Smooth muscle cell (in vitro differentiated cells): ENCODE measurements around the gene IQGAP3. TPM values are rescaled to one million over a fixed set of nuclear protein-coding genes. Genes with fewer than 3 reads are reported as not detected.

Experiments used
- DNase-seq: peaks from one replicate; lab custom pipeline; 2025; ENCODE audit not compliant: unreplicated experiment; lab: John Stamatoyannopoulos, UW
- H2AFZ ChIP-seq: fragments of 200-600 bp; sonication (generic); 2 replicates; pipeline ENCODE4 v1.6.0; 2016; ENCODE audit warnings: antibody characterized with exemption, low read depth, mild to moderate bottlenecking
- H3F3A ChIP-seq: fragments of 200-600 bp; sonication (generic); 2 replicates; pipeline ENCODE4 v1.6.0; 2017; ENCODE audit warnings: antibody characterized with exemption, low read depth
- H3K27ac ChIP-seq: fragments of 200-600 bp; sonication (generic); 2 replicates; pipeline ENCODE4 v1.5.1; 2016; ENCODE audit warnings: low read depth, mild to moderate bottlenecking
- H3K27me3 ChIP-seq: fragments of 200-600 bp; sonication (generic); 2 replicates; pipeline ENCODE4 v1.6.1; 2016; ENCODE audit warnings: low read depth, mild to moderate bottlenecking
- H3K36me3 ChIP-seq: fragments of 200-600 bp; sonication (generic); 2 replicates; pipeline ENCODE4 v1.5.1; 2016; ENCODE audit warnings: low read depth
- H3K4me1 ChIP-seq: fragments of 200-600 bp; sonication (generic); 2 replicates; pipeline ENCODE4 v1.5.1; 2016; ENCODE audit warnings: low read depth
- H3K4me2 ChIP-seq: fragments of 200-600 bp; sonication (generic); 2 replicates; pipeline ENCODE4 v1.6.0; 2016; ENCODE audit warnings: mild to moderate bottlenecking
- H3K4me3 ChIP-seq: fragments of 200-600 bp; sonication (generic); 2 replicates; pipeline ENCODE4 v1.5.1; 2016; ENCODE audit warnings: mild to moderate bottlenecking
- H3K79me2 ChIP-seq: fragments of 200-600 bp; sonication (generic); 2 replicates; pipeline ENCODE4 v1.6.0; 2016; ENCODE audit warnings: low read depth, mild to moderate bottlenecking
- H3K9ac ChIP-seq: fragments of 200-600 bp; sonication (generic); 2 replicates; pipeline ENCODE4 v1.6.0; 2016; ENCODE audit warnings: low read depth
- H3K9me3 ChIP-seq: fragments of 200-600 bp; sonication (generic); replicated peaks from 2 replicates; pipeline ENCODE4 v1.5.1; 2016; ENCODE audit warnings: low read depth
- H4K20me1 ChIP-seq: fragments of 200-600 bp; sonication (generic); 2 replicates; pipeline ENCODE4 v1.6.0; 2016; ENCODE audit warnings: low read depth
- CTCF ChIP-seq: fragments of 200-600 bp; sonication (generic); IDR thresholded peaks from 2 replicates; pipeline ENCODE4 v1.5.1; 2017; ENCODE audit warnings: borderline replicate concordance, mild to moderate bottlenecking, antibody characterized with exemption; ENCODE audit not compliant: insufficient read depth, poor library complexity, severe bottlenecking
- WGBS: methylation state at CpG from one replicate; pipeline ENCODE4 v1.1.7; 2016; ENCODE audit warnings: low lambda C conversion rate; 5-methylcytosine and 5-hydroxymethylcytosine counted together
- polyA plus RNA-seq: library from polyadenylated mRNA; unstranded; fragments of >200 nt; fragmentation: Nextera tagmentation; extraction: Ambion mirVana; gene quantifications from 2 replicates; pipeline ENCODE4 v1.2.1, GENCODE V29; 2016
- total RNA-seq: library from RNA; depleted of rRNA; stranded (reverse); fragments of >200 nt; gene quantifications from 2 replicates; pipeline ENCODE4 v1.2.3, GENCODE V29; 2014

IQGAP3 gene
- total and polyA plus RNA-seq, 2 experiments from 2014 or later = 2.6 to 2.9 TPM

GRCh38 chr1:156516821-156517220 lies 55.5 kb downstream of the IQGAP3 start:
- no peak overlapping the region for H3K27ac ChIP-seq
- H3K4me2 ChIP-seq = no peak overlapping the region
- no peaks in the 10 kb centered on the region for H3K36me3 ChIP-seq

GRCh38 chr1:156515956-156516355 lies 56.4 kb downstream of the IQGAP3 start:
- H3K4me1 ChIP-seq = no peaks in the 10 kb centered on the region
- no peak overlapping the region for H3K4me2 ChIP-seq
- H3F3A ChIP-seq = no peaks in the 10 kb centered on the region
- no peak overlapping the region for H2AFZ ChIP-seq
- no peak for TF ChIP-seq CTCF
- no peaks in the 10 kb centered on the region for H3K27me3 ChIP-seq
- H3K27ac ChIP-seq = no peak overlapping the region
- H3K4me3 ChIP-seq = no peak overlapping the region
- H3K36me3 ChIP-seq = no peaks in the 10 kb centered on the region
- no peak for DNase-seq
- H3K9me3 ChIP-seq = no peaks in the 10 kb centered on the region
- no peak overlapping the region for H3K9ac ChIP-seq
- no peaks in the 10 kb centered on the region for H3K79me2 ChIP-seq
- no peaks in the 10 kb centered on the region for H4K20me1 ChIP-seq
- 48% methylated on average over 2 of the region's 2 CpGs for WGBS

More at GRCh38 chr1:156516821-156517220, 55.5 kb downstream of the IQGAP3 start:
- H2AFZ ChIP-seq = no peak overlapping the region
- no peaks in the 10 kb centered on the region for H3K27me3 ChIP-seq
- no peaks in the 10 kb centered on the region for H3K4me1 ChIP-seq
- no peaks in the 10 kb centered on the region for H3K79me2 ChIP-seq
- H3K9me3 ChIP-seq = no peaks in the 10 kb centered on the region
- H3K9ac ChIP-seq = no peak overlapping the region
- H3F3A ChIP-seq = no peaks in the 10 kb centered on the region
- H4K20me1 ChIP-seq = no peaks in the 10 kb centered on the region
- H3K4me3 ChIP-seq = no peak overlapping the region
- TF ChIP-seq CTCF = no peak
- 92% methylated on average over 4 of the region's 4 CpGs for WGBS
- DNase-seq = no peak

GRCh38 chr1:156513185-156513584 lies 59.2 kb downstream of the IQGAP3 start:
- no peak for DNase-seq
- Histone ChIP-seq H3K4me2 (no peak overlapping the region), H3F3A (no peaks in the 10 kb centered on the region), H3K4me3 (no peak overlapping the region), H4K20me1 (no peaks in the 10 kb centered on the region), H3K27ac (no peak overlapping the region), H2AFZ (no peak overlapping the region), H3K9me3 (no peaks in the 10 kb centered on the region), H3K36me3 (no peaks in the 10 kb centered on the region), H3K27me3 (no peaks in the 10 kb centered on the region), H3K9ac (no peak overlapping the region), H3K79me2 (no peaks in the 10 kb centered on the region), H3K4me1 (no peaks in the 10 kb centered on the region)
- no peak for TF ChIP-seq CTCF
- 91% methylated on average over 9 of the region's 9 CpGs for WGBS

- Histone ChIP-seq H3K9me3 (no peaks in the 10 kb centered on the region), H3K27ac (no peak overlapping the region), H3K9ac (no peak overlapping the region), H3F3A (no peaks in the 10 kb centered on the region), H2AFZ (no peak overlapping the region), H3K79me2 (no peaks in the 10 kb centered on the region), H3K4me3 (no peak overlapping the region), H4K20me1 (no peaks in the 10 kb centered on the region), H3K27me3 (no peaks in the 10 kb centered on the region), H3K4me1 (no peaks in the 10 kb centered on the region), H3K36me3 (no peaks in the 10 kb centered on the region), H3K4me2 (no peak overlapping the region)
- no peak for DNase-seq
- 96% methylated on average over 7 of the region's 7 CpGs for WGBS
- TF ChIP-seq CTCF = no peak
Observed at GRCh38 chr1:156511644-156512043, 60.7 kb downstream of the IQGAP3 start.
